Mucosa of gallbladder (tissue), 1 donor: ENCODE data around the gene NPPB. TPM values are rescaled to one million over a fixed set of nuclear protein-coding genes. Genes with fewer than 3 reads are reported as not detected.

ENCODE experiments used
- DNase-seq: peaks from one replicate; pipeline ENCODE4 v3.0.0-alpha.2; 2020; ENCODE audit warnings: low spot score
- total RNA-seq: library from RNA; stranded (reverse); gene quantifications from one replicate; pipeline ENCODE4 v1.2.1, GENCODE V29; 2021
- donor health status: DM: no; HTN: no; CAD: no.

Gene NPPB
- total RNA-seq, 1 donor from 2014 or later, result not detected

DNA sequence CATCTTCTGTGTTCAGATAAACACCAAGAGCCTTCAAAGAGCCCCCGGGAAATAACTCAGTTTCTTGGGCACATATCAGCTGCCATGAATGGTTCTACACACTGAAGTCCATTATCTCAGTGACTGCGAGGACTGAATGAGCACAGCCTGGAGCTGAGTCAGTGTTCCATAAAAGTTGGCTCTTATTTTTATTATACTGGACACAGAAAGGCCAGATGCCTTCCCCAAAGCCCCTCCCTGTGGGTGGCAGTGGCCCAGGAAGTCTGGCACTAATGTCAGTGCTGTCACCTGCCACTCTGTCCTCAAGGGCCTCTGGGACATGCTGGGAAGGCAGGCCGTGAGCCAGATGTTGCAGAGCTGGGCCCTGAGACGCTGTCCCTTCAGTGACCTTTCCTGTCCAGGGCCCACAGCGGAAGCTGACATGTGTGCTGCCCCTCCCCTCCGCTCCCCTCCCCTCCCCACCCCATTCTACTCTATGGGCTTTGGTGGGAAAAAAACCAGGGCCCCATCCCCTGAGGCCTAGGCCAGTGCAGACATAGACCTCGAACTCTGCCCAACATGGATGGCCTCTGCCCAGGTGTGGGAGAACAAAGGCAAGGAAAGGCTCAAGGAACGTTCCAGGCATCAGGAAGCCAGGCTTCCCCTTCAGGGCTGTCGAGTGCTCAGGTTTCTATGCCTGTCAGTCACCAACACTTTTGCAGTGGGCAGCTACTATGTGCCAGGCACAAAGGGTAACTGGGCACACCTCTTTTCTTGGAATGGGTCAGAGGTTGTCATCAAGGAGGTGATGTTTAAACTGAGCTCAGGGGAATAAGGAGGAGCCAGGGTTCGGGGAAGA, 22.4 kb upstream of the NPPB start:
- DNase-seq, result no peak

DNA sequence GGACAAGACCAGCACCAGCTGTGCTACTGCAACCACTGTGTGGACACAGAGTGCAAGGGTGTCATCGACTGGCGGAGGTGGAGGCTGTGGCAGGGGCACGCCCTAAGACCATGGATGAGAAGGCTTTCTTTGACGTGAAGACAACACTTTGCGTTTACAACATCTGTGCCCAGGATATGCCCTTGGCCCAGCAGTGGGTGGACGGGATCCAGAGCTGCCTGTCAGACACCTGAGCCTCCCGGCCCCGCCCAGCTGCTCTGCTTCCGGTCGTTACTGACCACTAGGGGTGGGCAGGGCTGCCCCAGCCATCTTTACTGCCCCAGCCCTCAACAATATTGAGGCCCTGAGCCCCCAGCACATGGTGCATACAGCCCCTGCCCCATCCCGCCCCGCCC, 21.4 kb upstream of the NPPB start:
- no peak for DNase-seq

GRCh38 chr1:11879311-11880180, 20.8 kb upstream of the NPPB start:
- no peak for DNase-seq

DNA sequence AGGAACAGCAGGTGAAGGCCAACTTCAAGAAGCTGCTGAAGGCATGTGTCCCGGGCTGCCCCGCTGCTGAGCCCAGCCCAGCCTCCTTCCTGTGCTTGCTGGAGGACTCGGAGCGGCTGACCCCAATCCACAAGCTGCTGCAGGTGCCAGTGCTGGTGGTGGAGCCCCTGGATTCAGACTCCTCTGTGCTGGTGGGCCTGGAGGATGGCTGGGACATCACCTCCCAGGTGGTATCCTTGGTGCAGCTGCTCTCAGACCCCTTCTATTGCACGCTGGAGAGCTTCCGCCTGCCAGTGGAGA, 20.1 kb upstream of the NPPB start:
- DNase-seq, result no peak

DNA sequence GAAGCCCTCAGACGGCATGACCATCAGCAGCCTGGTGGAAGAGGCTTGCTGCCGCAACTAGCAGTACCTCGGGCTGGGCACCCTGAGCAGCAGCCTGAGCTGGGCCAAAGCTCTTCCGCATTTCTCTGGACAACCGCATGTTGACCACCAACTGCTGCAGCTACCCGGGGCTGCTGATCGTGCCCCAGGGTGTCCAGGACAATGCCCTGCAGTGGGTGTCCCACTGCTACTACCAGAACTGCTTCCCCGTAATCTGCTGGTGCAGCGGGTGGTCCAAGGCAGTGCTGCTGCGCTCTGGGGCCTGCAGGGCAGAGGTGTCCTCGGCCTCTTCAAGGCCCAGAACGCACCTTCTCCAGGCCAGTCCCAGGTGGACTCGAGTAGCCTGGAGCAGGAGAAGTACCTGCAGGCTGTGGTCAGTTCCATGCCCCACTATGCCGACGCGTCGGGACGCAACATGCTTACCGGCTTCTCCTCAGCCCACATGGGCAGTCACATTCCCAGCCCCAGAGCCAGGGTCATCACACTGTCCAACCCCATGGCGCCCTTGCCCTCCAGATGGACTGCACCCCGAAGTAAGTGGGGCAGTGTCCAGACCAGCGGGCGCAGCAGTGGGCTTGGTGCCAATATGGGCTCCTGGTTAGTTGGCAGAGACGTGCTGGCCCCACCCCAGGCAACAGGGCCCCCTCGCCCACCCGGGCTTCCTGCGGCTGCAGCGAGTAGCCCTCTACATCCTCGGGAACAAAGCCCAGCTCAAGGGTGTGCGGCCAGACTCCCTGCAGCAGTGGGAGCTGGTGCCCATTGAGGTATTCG, 19.5 kb upstream of the NPPB start:
- no peak for DNase-seq

- no peak for DNase-seq
Measured at GRCh38 chr1:11877074-11877473, 18.3 kb upstream of the NPPB start.

DNA sequence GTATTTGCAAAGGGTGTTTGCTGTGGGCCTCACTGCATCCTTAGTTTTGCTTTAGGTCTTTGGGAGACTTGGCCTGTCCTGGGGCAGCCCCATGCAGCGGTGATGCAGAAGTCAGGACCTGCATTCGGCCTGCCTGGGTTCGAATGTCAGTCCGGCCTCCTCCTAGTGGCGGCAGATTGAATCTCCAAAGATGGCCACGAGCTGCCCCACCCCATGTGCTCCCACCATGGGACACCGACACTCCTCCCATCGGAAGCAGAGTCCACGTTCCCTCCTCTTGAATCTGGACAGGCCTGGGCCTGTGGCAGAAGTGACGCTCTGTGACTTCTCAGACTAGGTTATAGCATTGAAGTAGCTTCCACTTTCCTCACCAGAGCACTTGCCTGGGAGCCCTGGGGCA, 16.3 kb upstream of the NPPB start:
- DNase-seq, result no peak

DNA sequence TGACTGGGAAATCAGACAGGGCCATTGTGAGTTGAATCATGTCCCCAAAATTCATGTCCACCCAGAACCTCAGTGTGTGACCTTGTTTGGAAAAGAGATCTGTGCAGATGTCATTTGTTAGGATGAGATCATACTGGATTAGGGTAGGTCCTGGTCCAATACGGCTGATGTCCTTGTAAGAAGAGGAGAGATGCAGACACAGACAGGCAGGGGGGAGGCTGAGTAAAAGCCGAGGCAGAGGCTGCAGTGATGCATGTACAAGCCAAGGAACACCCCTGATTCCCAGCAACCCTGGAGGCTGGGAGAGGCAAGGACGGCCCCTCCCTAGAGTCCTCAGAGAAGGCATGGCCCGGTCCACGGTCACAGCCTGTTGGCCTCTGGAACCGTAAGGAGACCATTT, 15.9 kb upstream of the NPPB start:
- no peak for DNase-seq

- no peak for DNase-seq
Measured at GRCh38 chr1:11874258-11874562, 15.5 kb upstream of the NPPB start.

GRCh38 chr1:11873395-11874257, 14.9 kb upstream of the NPPB start:
- no peak for DNase-seq

DNA sequence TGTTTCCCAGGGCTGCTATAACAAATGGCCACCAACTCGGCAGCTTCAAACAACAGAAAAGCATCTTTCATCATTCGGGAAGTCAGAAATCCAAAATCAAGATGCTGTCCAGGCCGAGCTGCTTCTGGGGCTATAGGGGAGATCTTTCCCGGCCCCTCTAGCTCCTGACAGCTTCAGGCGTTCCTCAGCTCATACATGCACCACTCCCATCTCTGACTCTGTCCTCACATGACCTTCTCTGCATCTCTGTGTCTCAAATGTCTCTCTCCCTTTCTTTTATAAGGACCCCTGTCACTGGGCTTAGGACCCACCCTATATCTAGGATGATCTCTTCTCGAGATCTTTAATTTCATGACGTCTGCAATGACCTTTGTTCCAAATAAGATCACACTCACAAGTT, 13.8 kb upstream of the NPPB start:
- DNase-seq, result no peak

DNA sequence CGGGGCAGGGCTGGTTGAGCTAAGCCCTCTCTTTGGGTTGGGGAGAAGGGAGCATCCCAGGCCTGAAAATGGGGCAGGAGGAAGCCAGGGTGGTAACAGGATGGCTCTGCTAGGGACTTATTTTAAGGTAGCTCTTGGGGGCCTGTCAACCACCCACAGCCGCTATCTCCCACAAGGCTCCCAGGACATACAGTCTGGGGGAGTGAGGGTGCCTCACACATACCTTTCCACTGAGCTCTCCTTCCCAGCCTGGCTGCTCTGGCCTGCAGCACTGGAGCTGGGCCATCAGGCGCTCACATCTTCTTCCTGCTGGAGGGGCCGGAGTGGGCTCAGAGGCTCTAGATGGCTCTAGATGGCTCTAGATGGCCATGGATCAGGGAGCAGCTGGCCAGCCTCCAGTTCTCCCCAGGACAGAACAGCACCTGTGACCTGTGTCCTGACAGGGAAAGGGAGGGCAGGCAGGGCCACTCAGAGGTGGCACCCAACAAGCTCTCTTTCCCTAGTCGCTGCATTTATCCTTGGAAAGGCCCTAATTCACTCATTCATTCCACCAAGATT, 11.0 kb upstream of the NPPB start:
- DNase-seq, result no peak

- no peak for DNase-seq
Measured at GRCh38 chr1:11869104-11869503, 10.4 kb upstream of the NPPB start.

- DNase-seq, result no peak
Measured at GRCh38 chr1:11868331-11868980, 9.7 kb upstream of the NPPB start.

GRCh38 chr1:11862890-11863289, 4.1 kb upstream of the NPPB start:
- DNase-seq, result no peak

GRCh38 chr1:11860587-11860986, 1.8 kb upstream of the NPPB start:
- no peak for DNase-seq

DNA sequence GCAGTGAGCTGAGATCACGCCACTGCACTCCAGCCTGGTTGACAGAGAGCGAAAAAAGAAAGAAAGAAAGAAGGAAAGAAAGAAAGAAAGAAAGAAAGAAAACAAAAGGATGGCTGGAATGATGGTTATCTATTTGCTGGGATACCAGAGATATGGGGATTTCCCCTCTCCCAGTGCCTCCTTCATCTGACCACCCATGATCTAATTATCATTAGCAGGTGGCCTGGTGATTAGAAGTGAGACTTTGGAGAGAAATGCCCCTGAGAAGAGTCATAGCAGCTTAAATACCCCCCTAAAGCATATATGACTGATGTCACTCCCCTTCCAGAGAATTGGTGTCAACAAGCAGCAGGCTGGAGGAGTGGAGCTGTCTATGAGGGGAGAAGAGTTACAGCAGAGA, 1.3 kb upstream of the NPPB start:
- DNase-seq, result no peak

DNA sequence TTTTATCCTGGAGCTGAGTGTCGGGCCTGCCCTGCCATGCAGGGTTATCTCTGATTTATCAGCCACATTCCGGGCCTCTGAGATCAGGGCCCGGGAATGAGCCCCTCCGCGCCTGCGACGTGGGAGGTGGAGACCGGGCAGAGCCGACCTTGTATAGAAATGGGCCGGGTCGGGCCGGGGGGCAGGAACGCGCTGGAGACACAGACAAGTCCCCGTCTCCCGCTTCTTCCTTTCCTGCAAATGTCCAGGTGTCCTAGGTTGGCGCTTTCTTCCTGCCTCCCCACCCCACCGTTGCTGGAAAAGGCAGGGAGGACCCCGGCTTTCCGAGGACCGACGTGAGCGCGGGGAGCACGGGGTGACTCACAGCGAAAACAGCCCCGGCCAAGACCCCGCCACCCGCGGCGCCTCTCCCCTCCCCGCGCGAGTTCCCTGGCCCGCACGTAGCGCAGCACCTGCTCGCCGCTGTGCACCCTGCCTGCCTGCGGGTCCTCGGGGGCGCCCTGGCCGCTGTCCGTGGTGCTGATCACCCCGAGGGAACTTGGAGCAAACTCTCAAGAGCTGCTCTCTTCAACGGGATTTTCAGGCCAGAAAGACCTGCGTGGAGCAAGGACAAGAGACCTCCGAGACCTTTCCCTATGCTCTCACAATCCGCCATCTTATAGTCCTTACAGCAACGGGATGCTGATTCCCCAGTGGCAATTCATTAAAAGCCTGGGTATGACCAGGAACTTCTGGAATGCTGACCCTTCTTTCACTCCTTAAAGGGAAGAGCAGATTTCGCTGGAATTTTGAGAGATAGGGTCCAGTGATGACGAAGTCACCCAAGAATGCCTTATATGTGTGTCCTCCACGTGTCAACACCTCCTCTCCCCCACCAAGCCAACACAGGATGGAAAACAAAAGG, 475 bp upstream of the NPPB start:
- peak; percentile 62 for DNase-seq

GRCh38 chr1:11858158-11858557, 587 bp downstream of the NPPB start:
- no peak for DNase-seq
